T-cell (primary cell): ENCODE results near the gene TK1. TPM values are rescaled to one million over a fixed set of nuclear protein-coding genes. Genes with fewer than 3 reads are reported as not detected.
A peak's percentile ranks its signal among the peaks of the same experiment; 100 is the strongest.

ENCODE experiments used
- ATAC-seq, 4 experiments: fragments of 200-7000 bp in 3 of 4; fragments of 150-1000 bp in 1 of 4; cut with Tn5 transposase; replicated peaks in 1 of 4; 1 replicate in 3 of 4; 2 replicates in 1 of 4; pipeline ENCODE4 v1.10.0; 2021; ENCODE audit warnings: moderate library complexity in 3 of 4, mild to moderate bottlenecking in 2 of 4, moderate number of reproducible peaks in 1 of 4
- CTCF ChIA-PET, 2 donors: fragments of 300-600 bp; sonication (Branson Sonifier 250); formaldehyde crosslinking; loops; one replicate each; lab custom pipeline; 2022; ENCODE audit warnings: antibody characterized with exemption in 2 of 2; lab: Charles Lee
- POLR2A ChIA-PET, 2 donors: fragments of 300-600 bp; sonication (Branson Sonifier 250); formaldehyde crosslinking; loops; one replicate each; lab custom pipeline; 2022; ENCODE audit warnings: antibody characterized with exemption in 2 of 2; lab: Charles Lee
- DNase-seq, 35 experiments: peaks; one replicate each; pipeline versions ENCODE4 v3.0.0 to v3.0.0-alpha.2; 2013 to 2023
- H3K27ac ChIP-seq: one replicate; pipeline ENCODE4 v1.5.1; 2013; ENCODE audit warnings: low read length
- H3K27me3 ChIP-seq, 2 experiments: replicated peaks in 1 of 2; 1 replicate in 1 of 2; 2 replicates in 1 of 2; pipeline versions ENCODE4 v1.6.1 to v1.7.0; 2013; ENCODE audit warnings: low read length in 1 of 2, mixed read lengths in 1 of 2; ENCODE audit not compliant: control insufficient read depth in 2 of 2, insufficient read depth in 2 of 2; ENCODE audit errors: extremely low read depth in 1 of 2
- H3K36me3 ChIP-seq, 2 donors: 1 replicate in 1 of 2; 2 replicates in 1 of 2; pipeline versions ENCODE4 v1.6.1 to v1.7.0; 2013; ENCODE audit warnings: low read length in 1 of 2; ENCODE audit not compliant: control insufficient read depth in 2 of 2, insufficient read depth in 1 of 2; ENCODE audit errors: extremely low read depth in 1 of 2
- H3K4me1 ChIP-seq, 2 experiments: 1 replicate in 1 of 2; 2 replicates in 1 of 2; pipeline versions ENCODE4 v1.6.1 to v1.7.0; 2013; ENCODE audit warnings: low read length in 2 of 2, mixed read lengths in 1 of 2; ENCODE audit not compliant: insufficient read depth in 2 of 2, control insufficient read depth in 1 of 2; ENCODE audit errors: extremely low read depth in 1 of 2
- H3K4me3 ChIP-seq, 2 donors: 1 replicate in 1 of 2; 2 replicates in 1 of 2; pipeline versions ENCODE4 v1.5.1 to v1.7.0; 2013; ENCODE audit warnings: mild to moderate bottlenecking in 2 of 2, low read length in 1 of 2, moderate library complexity in 1 of 2; ENCODE audit not compliant: control insufficient read depth in 1 of 2; ENCODE audit errors: extremely low read depth in 1 of 2
- H3K9me3 ChIP-seq: 2 replicates; pipeline ENCODE4 v1.7.0; 2013
- H3K27ac Mint-ChIP-seq, 2 donors: one replicate each; pipeline ENCODE4 v1.8.0; 2020 to 2021; ENCODE audit warnings: mild to moderate bottlenecking in 2 of 2, mixed read lengths in 2 of 2
- H3K27me3 Mint-ChIP-seq, 2 donors: one replicate each; pipeline ENCODE4 v1.8.0; 2021 to 2022; ENCODE audit warnings: mixed read lengths in 2 of 2
- H3K36me3 Mint-ChIP-seq: one replicate; pipeline ENCODE4 v1.8.0; 2021; ENCODE audit warnings: mixed read lengths
- H3K4me1 Mint-ChIP-seq, 3 donors: one replicate each; pipeline ENCODE4 v1.8.0; 2020 to 2022; ENCODE audit warnings: mixed read lengths in 3 of 3, mild to moderate bottlenecking in 1 of 3
- H3K4me3 Mint-ChIP-seq, 3 donors: one replicate each; pipeline ENCODE4 v1.8.0; 2020 to 2022; ENCODE audit warnings: mild to moderate bottlenecking in 3 of 3, mixed read lengths in 3 of 3, moderate library complexity in 3 of 3
- H3K9me3 Mint-ChIP-seq, 3 donors: one replicate each; pipeline ENCODE4 v1.8.0; 2020 to 2022; ENCODE audit warnings: mixed read lengths in 3 of 3
- WGBS: methylation state at CpG from one replicate; pipeline ENCODE4 v1.1.5; 2013; ENCODE audit warnings: missing lambda C conversion rate; ENCODE audit not compliant: insufficient coverage; 5-methylcytosine and 5-hydroxymethylcytosine counted together
- total RNA-seq, 35 experiments: library from RNA in 6 of 35; stranded (reverse) in 6 of 35; fragments of 120-200 nt in 1 of 35; gene quantifications; one replicate each; pipeline versions ENCODE4 v1.2.1 to v1.2.4 and lab custom pipeline; 2013 to 2026

TK1 gene
- total RNA-seq, 5 donors from 2014 or later (not counting 1 experiment from before 2014, with no cell fraction given), result 1.6 to 3.3 (median 2.2) TPM

GRCh38 chr17:78223061-78223460 lies 36.2 kb upstream of the TK1 start:
- peaks cover 0 to 16% of the 10 kb centered on the region in 2 experiments for H3K27me3 ChIP-seq
- POLR2A ChIA-PET, result no interaction called here
- no peaks in the 10 kb centered on the region for H3K36me3 ChIP-seq
- Mint-ChIP-seq H3K27me3 (peaks cover 3 to 5% of the 10 kb centered on the region in 2 donors), H3K4me3 (no peak overlapping the region), H3K36me3 (no peaks in the 10 kb centered on the region), H3K27ac (peak overlapping the region in 1 of 2 donors; percentile 14), H3K4me1 (peaks cover 4 to 14% (median 6%) of the 10 kb centered on the region in 3 donors), H3K9me3 (no peaks in the 10 kb centered on the region)
- no peak overlapping the region for H3K27ac ChIP-seq
- WGBS, result 85% methylated on average over 3 of the region's 4 CpGs
- CTCF ChIA-PET, result no interaction called here
- DNase-seq (no peak), ATAC-seq (peak in 3 of 4 experiments; percentile 28 to 53 (median 40))
- H3K4me1 ChIP-seq, result peaks cover 0 to 12% of the 10 kb centered on the region in 2 experiments
- H3K9me3 ChIP-seq, result no peaks in the 10 kb centered on the region
- H3K4me3 ChIP-seq, result no peak overlapping the region

- 98% methylated on average over 11 of the region's 11 CpGs for WGBS
- Histone ChIP-seq H3K27ac (no peak overlapping the region), H3K4me3 (no peak overlapping the region), H3K36me3 (no peaks in the 10 kb centered on the region), H3K9me3 (no peaks in the 10 kb centered on the region), H3K4me1 (peaks cover 1 to 6% of the 10 kb centered on the region in 2 experiments), H3K27me3 (no peaks in the 10 kb centered on the region)
- no peak overlapping the region for H3K4me3 Mint-ChIP-seq
- no peaks in the 10 kb centered on the region for H3K36me3 Mint-ChIP-seq
- DNase-seq, result no peak
- no peaks in the 10 kb centered on the region for H3K27me3 Mint-ChIP-seq
- peaks cover under 1 to 11% (median 6%) of the 10 kb centered on the region in 3 donors for H3K4me1 Mint-ChIP-seq
- ChIA-PET CTCF (no interaction called here), POLR2A (no interaction called here)
- no peak for ATAC-seq
- H3K27ac Mint-ChIP-seq, result peak overlapping the region in 1 of 2 donors; percentile 31
- H3K9me3 Mint-ChIP-seq, result no peaks in the 10 kb centered on the region
Observed at GRCh38 chr17:78219396-78220150, 32.7 kb upstream of the TK1 start.

GRCh38 chr17:78214706-78215061 lies 27.8 kb upstream of the TK1 start:
- no peaks in the 10 kb centered on the region for H3K27me3 Mint-ChIP-seq
- H3K4me1 Mint-ChIP-seq, result peaks cover 4 to 7% (median 5%) of the 10 kb centered on the region in 3 donors
- H3K27ac ChIP-seq, result no peak overlapping the region

GRCh38 chr17:78214016-78214705 lies 27.3 kb upstream of the TK1 start, which contains the start of gene BIRC5:
BIRC5 (plus strand) TSS chr17:78214253; CDS start chr17:78214317, 64 bp downstream.
- ATAC-seq, result peak; percentile 100
- peak within 1 kb of the TSS; percentile 56 to 66 for H3K4me3 ChIP-seq
- Mint-ChIP-seq H3K4me1 (peaks cover 4 to 7% (median 5%) of the 10 kb centered on the region in 3 donors), H3K27me3 (no peaks in the 10 kb centered on the region), H3K9me3 (no peaks in the 10 kb centered on the region), H3K27ac (no peak within 1 kb of the TSS), H3K36me3 (no peaks in the 10 kb centered on the region), H3K4me3 (peak within 1 kb of the TSS; percentile 62 to 73 (median 69))
- peaks cover 3 to 12% of the 10 kb centered on the region in 2 experiments for H3K4me1 ChIP-seq
- H3K36me3 ChIP-seq, result no peaks in the 10 kb centered on the region
- DNase-seq, result peak; percentile 69 to 92 (median 84)
- peaks cover 0 to 5% of the 10 kb centered on the region in 2 experiments for H3K27me3 ChIP-seq
- H3K27ac ChIP-seq, result no peak within 1 kb of the TSS
- WGBS, result 1% methylated on average over 60 of the region's 60 CpGs
- ChIA-PET POLR2A (interaction anchor here in 1 of 2 donors (0.7 kb wide), 1 partner anchor 342 kb away, joined by 3 read pairs; no protein-coding TSS in a partner anchor), CTCF (interaction anchor here in 1 of 2 donors (0.5 to 0.6 kb wide), 3 partner anchors 148 to 200 kb away, joined by 3 to 4 read pairs (median 4); no protein-coding TSS in a partner anchor)
- no peaks in the 10 kb centered on the region for H3K9me3 ChIP-seq

More at GRCh38 chr17:78214706-78215061, 27.8 kb upstream of the TK1 start:
- H3K9me3 ChIP-seq, result no peaks in the 10 kb centered on the region
- H3K27me3 ChIP-seq, result peaks cover 0 to 5% of the 10 kb centered on the region in 2 experiments
- no peak overlapping the region for H3K27ac Mint-ChIP-seq
- H3K4me3 Mint-ChIP-seq, result peak overlapping the region; percentile 62 to 73 (median 69)
- ChIA-PET CTCF (no interaction called here), POLR2A (no interaction called here)
- H3K9me3 Mint-ChIP-seq, result no peaks in the 10 kb centered on the region
- H3K4me1 ChIP-seq, result peaks cover 3 to 12% of the 10 kb centered on the region in 2 experiments
- ATAC-seq, result no peak
- no peak for DNase-seq
- 6% methylated on average over 3 of the region's 5 CpGs for WGBS
- no peaks in the 10 kb centered on the region for H3K36me3 ChIP-seq
- H3K4me3 ChIP-seq, result peak overlapping the region in 1 of 2 donors; percentile 56
- H3K36me3 Mint-ChIP-seq, result no peaks in the 10 kb centered on the region

- Histone ChIP-seq H3K27me3 (peaks cover 0 to 5% of the 10 kb centered on the region in 2 experiments), H3K36me3 (no peaks in the 10 kb centered on the region), H3K4me3 (no peak overlapping the region), H3K27ac (no peak overlapping the region), H3K4me1 (peaks cover 3 to 12% of the 10 kb centered on the region in 2 experiments), H3K9me3 (no peaks in the 10 kb centered on the region)
- CTCF ChIA-PET, result no interaction called here
- POLR2A ChIA-PET, result no interaction called here
- no peak for DNase-seq
- Mint-ChIP-seq H3K36me3 (no peaks in the 10 kb centered on the region), H3K27ac (no peak overlapping the region), H3K4me3 (no peak overlapping the region), H3K4me1 (peaks cover 4 to 7% (median 5%) of the 10 kb centered on the region in 3 donors), H3K27me3 (no peaks in the 10 kb centered on the region), H3K9me3 (no peaks in the 10 kb centered on the region)
- WGBS, result 89% methylated on average over 9 of the region's 11 CpGs
- no peak for ATAC-seq
Observed at GRCh38 chr17:78211032-78211431, 24.2 kb upstream of the TK1 start.

GRCh38 chr17:78210111-78210510 lies 23.3 kb upstream of the TK1 start:
- WGBS, result 86% methylated on average over 6 of the region's 10 CpGs
- Mint-ChIP-seq H3K4me3 (no peak overlapping the region), H3K4me1 (peaks cover 4 to 7% (median 5%) of the 10 kb centered on the region in 3 donors), H3K9me3 (no peaks in the 10 kb centered on the region), H3K36me3 (no peaks in the 10 kb centered on the region), H3K27ac (no peak overlapping the region), H3K27me3 (no peaks in the 10 kb centered on the region)
- Histone ChIP-seq H3K36me3 (no peaks in the 10 kb centered on the region), H3K9me3 (no peaks in the 10 kb centered on the region), H3K4me3 (no peak overlapping the region), H3K4me1 (peaks cover 3 to 12% of the 10 kb centered on the region in 2 experiments), H3K27ac (no peak overlapping the region), H3K27me3 (peaks cover 0 to 5% of the 10 kb centered on the region in 2 experiments)
- ATAC-seq (no peak), DNase-seq (no peak)
- POLR2A ChIA-PET, result no interaction called here
- CTCF ChIA-PET, result interaction anchor here in 1 of 2 donors (0.6 kb wide), 1 partner anchor 125 kb away, joined by 7 read pairs; no protein-coding TSS in a partner anchor
